GM19468 (cell line): ENCODE measurements around the gene TMEM141.
"Not testable (repeated sequence)": the region's sequence is repeated elsewhere in the genome, so short reads cannot be mapped to it uniquely, and the experiment has no call there.

Experiments
- ATAC-seq: cut with Tn5 transposase; IDR thresholded peaks from one replicate; pipeline ENCODE4 v1.9.1; 2021; ENCODE audit warnings: mild to moderate bottlenecking, moderate library complexity, moderate number of reproducible peaks; ENCODE audit not compliant: unreplicated experiment; ENCODE audit errors: extremely low read depth

TMEM141 gene

DNA sequence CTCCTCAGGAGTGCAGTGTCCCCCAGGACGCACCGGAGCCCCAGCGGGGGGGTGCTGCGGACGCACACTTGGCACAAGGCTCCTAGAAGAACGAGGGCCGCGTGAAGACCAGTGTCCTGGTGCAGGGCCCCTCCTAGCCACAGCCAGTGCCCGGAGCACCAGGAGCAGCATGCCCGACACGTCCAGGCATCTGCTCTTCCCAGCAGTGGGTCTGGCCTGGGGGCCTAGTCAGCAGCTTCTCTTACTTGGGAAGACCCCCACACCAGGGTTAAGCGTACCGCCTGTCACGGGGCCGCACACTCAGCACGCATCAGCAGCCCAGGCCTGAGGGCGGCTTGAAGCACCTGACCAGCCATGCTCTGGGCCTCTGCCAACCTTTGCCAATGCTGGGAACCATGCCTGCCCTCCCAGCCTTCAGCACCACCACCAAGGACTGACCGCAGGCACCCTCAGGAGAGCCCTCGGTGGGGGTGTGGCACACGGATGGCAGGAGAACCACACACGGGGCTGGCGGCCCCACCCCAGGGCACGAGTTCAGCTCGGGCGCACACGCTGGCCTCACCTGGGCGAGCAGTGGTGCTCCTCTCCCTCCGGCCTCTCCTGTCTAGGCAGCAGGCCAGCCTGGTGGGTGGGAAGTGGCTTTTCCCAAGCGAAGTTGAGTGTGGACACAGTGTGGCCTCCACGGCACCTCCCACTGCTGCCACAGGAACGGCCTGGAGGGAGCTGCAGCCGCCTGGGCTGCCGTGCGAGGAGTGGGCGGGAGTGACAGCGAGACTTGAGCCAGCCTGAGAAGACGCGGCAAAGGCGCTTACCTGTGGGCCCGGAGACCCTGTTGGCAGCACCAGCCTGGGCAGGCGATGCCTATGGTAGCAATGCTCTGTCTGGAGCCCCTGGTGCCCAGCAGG lies 39.1 kb downstream of the TMEM141 start:
- ATAC-seq = no peak

DNA sequence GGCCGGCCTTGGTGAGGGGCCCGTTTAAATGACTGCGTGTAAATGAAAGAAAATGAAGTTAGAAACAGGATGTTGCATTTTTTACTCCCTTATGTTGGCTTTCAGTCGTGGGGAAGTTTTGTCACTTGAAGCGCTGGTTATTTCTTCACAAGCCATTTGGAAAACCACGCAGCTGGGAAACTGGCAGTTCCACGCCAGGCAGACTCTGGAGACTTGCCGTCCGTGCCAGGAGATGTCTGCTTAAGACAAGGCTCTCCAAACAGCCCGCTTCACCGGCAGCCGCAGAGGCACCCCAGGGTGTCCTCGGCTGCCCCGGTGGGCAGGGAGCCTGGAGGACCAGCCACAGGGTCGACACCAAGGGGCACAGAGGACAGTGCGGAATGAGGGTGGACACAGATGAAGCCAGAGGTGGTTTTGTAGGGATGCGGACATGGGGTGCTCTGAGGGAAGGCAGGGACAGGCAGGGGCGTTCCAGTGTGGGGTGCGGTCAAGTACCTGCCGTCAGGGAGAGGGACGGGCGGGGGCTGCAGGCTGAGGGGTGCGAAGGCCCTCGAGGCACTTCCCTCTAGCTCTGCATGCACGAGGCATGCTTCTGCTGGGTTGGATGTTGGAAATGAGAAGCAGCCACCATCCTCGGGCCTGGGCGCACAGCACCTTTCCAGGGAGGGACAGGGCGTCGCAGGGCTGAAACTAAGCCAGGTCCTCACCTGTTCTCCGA lies 40.0 kb downstream of the TMEM141 start:
- ATAC-seq = no peak

DNA sequence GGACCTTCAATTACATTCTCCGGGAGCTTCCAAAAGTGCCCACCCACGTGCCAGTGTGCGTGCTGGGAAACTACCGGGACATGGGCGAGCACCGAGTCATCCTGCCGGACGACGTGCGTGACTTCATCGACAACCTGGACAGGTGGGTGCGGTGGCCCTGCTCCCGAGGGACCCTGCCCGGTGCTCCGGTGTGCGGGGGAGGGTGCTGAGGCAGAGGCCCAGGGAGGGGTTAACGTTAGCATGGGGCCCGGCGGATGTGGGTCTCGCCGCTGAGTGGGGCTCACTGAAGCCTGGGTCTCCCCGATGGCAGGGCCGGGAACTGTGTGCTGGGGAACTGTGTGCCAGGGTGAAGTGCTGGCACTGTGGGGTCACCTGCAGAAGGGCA lies 40.6 kb downstream of the TMEM141 start:
- no peak for ATAC-seq

DNA sequence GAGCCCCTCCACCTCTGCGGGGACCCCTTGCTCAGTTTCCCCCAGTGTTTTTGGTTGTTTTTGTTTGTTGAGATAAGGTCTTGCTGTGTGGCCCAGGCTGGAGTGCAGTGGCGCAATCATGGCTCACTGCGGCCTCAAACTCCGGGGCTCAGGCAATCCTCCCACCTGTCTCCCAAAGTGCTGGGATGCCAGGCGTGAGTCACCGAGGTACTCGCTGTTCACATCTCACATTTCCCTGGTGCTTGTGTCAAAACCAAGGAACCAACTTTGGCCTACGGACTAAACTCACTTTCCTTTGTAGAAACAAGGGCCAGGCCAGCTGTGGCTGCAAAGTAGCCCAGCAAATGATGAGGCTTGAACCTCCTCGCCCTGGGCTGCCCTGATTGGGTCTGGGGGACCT lies 41.4 kb downstream of the TMEM141 start:
- no peak for ATAC-seq

DNA sequence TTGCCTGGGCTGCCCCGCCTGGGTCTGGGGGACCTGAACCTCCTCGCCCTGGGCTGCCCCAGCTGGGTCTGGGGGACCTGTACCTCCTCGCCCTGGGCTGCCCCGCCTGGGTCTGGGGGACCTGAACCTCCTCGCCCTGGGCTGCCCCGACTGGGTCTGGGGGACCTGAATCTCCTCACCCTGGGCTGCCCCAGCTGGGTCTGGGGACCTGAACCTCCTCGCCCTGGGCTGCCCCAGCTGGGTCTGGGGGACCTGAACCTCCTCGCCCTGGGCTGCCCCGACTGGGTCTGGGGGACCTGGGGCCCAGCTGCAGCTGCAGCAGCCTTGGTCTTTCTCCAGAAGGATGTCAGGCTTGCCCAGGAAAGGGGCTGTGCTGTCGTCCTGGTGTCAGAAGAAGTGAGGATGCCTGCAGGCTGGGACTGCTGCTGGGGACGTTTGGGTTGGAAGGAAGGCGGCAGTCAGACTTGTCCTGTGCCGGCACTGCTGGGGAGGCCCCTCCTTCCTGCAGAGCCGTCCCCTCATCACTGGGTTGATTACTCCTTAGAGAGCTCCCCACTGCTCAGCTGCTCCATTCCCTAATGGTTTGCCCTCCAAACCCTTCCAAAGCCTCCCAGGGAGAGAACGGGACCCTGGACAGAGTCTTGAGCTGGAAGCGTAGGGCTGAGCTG lies 42.4 kb downstream of the TMEM141 start:
- ATAC-seq = not testable (repeated sequence)

DNA sequence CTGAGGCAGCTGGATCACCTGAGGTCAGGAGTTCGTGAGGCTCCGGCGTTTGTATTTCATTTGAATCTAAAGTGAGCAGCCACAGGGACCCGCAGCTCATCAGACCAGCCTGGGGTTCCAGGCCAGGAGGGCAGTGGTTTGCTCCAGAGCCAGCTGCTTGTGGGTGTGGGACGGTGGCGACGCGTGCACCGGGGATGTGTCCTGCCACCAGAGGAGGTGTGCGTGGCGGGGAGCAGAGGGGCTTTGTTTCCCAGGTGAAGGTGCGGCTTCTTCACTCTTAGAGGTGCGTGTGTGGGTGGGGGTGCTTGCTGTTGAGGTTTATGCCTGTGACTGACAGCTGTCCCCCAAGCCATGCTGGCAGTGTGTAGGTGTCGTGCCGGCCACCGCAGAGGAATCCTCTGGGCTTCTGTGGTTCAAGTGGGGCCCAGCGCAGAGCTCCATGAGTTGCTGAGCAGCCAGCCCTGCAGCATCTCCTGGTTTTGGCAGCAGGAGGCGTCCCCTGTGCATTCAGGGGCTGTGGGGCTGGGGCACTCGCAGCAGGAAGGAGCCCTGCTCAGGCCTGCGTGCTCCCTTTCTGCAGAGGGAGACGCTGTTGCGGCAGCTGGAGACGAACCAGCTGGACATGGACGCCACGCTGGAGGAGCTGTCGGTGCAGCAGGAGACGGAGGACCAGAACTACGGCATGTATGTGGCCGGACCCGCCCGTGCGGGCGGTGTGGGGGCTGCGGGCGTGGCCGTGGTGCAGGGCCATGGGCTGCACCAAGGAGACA lies 44.2 kb downstream of the TMEM141 start:
- no peak for ATAC-seq

DNA sequence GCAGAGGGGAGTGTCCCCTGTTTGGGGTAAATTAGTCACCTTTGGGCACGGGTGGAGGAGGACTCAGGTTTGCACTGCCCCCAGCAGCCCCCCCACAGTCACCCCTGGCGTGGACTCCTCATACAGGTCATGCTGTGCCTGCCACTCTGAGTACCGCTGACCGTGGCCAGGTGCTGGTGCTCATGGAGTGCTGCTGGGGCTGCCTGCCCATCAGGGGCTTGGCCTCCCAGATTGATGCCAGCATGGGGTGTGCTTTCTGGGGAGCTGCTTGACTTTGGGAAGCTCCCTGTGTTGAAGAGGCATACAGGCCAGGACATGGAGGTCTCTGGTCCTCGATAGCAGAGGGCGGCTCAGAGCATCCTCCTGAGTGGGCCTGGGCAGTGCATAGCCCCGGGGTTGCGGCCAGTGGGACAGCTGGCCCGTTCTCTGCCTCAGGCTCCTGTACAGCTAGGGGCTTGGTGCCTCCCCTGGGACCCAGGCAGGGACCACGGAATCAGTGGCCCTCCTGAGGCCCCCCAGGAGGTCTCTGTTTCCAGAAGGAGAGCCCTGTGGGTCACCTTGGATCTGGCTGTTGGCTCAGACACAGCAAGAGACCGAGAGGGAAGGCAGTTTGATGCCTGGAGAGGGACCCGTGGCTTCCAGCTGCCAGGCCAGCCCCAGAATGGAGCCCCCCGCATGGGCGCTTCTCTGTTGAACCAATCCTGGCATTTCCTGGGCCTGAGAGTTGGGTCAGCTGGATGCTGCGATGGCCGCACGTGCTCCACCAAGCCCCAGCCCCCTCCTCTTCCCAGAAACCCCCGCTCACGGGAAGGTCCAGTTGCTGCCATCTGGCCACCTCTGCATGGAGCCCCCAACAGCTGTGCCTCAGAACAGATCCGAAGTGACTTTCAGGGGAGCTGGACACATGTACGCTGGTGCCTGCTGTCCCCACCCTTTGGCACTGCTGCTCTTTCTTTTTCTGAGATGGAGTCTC lies 45.1 kb downstream of the TMEM141 start:
- ATAC-seq = no peak

DNA sequence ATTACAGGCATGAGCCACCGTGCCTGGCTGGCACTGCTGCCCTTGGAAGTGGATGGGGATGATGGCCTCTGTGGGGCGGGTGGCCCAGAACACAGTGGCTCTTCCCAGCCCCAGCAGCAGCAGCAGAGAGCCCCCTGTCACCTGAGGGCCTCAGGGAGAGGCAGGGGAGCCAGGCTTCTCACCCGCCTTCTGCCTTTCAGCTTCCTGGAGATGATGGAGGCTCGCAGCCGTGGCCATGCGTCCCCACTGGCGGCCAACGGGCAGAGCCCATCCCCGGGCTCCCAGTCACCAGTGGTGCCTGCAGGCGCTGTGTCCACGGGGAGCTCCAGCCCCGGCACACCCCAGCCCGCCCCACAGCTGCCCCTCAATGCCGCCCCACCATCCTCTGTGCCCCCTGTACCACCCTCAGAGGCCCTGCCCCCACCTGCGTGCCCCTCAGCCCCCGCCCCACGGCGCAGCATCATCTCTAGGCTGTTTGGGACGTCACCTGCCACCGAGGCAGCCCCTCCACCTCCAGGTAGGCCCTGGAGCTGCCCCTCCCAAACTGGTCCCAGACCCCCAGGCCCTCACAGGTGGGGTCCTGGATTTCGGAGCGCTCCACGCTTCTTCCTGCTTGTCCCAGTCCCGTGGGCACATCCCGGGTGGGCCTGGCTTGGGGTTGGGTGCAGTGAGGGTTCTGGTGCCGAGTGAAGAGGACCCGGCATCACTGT lies 46.2 kb downstream of the TMEM141 start:
- no peak for ATAC-seq

DNA sequence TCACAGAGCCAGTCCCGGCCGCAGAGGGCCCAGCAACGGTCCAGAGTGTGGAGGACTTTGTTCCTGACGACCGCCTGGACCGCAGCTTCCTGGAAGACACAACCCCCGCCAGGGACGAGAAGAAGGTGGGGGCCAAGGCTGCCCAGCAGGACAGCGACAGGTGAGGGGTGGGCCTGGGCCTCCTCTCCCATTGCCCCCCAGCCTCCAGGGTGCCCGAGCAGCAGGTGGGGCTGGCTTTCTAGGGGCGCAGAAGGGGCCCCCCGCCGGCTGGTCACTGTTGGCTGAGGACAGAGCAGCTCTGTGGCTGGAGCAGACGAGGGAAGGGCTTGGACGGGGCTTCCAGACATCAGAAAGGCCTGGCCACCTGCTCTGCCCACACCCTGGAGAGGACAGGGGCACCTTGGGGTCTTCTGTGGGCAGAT lies 46.7 kb downstream of the TMEM141 start:
- ATAC-seq = not testable (repeated sequence)

DNA sequence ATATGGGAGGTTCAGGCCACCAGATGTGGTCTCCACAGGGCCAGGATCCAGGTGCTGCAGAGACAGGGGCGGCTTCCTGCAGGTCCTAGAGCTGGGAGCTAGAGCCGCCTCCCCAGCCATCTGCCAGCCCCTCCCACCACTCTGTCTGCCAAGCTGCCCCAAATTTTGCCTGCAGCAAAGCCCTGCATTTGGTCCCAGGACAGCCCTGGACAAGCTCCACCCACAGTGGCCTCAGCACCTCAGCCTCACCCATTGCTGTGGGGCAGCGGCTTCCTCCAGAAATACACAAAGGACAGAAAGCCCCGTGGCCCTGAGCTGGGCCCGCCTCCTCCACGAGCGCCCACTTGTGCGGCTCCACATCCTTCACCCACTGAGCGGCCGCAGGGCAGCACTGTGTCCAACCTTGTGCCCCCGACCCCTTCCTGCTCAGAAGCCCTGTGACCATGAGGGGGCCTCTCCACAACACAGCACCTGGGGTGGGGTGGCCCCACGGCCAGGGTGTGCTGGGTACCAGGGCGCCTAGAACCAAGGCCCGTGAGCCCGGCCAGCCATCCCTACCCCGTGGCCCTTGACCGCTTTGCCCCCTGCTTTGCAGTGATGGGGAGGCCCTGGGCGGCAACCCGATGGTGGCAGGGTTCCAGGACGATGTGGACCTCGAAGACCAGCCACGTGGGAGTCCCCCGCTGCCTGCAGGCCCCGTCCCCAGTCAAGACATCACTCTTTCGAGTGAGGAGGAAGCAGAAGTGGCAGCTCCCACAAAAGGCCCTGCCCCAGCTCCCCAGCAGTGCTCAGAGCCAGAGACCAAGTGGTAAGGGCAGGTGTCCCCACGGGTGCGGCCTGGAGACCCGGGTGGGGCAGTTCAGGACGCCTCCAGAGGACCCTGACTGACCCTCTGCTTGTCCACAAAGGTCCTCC lies 47.4 kb downstream of the TMEM141 start:
- no peak for ATAC-seq

DNA sequence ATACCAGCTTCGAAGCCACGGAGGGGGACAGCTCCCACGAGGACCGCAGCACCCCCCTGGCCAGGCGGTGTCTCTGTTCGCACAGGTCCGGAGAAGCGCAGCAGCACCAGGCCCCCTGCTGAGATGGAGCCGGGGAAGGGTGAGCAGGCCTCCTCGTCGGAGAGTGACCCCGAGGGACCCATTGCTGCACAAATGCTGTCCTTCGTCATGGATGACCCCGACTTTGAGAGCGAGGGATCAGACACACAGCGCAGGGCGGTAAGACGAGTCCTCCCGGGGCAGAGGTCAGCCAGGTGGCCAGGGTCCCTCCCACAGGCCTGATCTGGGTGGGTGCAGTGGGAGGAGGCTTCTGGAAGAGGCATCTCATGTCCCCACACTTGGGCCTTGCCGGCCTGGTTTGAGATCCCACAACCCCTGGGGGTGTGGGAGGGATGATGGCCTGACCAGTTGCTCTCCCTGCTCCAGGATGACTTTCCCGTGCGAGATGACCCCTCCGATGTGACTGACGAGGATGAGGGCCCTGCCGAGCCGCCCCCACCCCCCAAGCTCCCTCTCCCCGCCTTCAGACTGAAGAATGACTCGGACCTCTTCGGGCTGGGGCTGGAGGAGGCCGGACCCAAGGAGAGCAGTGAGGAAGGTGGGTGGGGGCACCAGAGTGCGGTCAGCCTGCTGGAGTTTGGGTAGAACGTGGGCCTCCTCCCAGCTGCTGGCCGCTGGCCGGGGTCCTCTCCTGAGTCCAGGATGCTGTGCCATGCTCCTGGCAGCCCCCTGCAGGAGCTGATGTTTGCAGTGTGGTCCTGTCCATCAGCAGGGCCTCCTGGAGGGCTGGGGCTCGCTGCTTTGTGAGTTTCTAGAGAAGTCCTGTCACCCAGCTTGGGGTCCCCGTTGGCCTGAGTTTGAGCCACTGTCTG lies 48.3 kb downstream of the TMEM141 start:
- ATAC-seq = no peak

DNA sequence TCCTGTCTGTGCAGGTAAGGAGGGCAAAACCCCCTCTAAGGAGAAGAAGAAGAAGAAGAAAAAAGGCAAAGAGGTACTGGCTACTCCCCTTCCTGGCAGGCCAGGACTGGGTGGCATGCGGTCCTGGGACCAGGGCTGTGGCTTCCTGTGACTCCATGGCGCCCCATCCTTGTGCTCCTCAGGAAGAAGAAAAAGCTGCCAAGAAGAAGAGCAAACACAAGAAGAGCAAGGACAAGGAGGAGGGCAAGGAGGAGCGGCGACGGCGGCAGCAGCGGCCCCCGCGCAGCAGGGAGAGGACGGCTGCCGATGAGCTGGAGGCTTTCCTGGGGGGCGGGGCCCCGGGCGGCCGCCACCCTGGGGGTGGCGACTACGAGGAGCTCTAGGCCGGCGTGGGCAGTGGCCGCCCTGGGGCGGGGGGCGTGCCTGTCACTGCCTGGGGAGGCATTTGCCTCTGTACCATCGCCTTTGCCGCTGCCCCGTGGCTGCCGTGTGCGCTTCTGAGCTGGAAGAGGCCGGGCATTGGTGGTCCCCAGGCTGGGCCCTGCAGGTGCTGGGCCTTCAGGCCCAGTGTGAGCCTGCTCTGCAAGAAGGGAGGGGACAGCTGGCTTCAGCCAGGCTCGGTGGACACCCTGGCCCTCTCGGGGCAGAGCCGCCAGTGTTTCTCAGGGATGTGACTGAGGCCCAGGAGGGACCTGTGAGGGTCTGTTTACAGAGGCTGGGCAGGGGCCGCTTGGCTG lies 49.2 kb downstream of the TMEM141 start:
- no peak for ATAC-seq

DNA sequence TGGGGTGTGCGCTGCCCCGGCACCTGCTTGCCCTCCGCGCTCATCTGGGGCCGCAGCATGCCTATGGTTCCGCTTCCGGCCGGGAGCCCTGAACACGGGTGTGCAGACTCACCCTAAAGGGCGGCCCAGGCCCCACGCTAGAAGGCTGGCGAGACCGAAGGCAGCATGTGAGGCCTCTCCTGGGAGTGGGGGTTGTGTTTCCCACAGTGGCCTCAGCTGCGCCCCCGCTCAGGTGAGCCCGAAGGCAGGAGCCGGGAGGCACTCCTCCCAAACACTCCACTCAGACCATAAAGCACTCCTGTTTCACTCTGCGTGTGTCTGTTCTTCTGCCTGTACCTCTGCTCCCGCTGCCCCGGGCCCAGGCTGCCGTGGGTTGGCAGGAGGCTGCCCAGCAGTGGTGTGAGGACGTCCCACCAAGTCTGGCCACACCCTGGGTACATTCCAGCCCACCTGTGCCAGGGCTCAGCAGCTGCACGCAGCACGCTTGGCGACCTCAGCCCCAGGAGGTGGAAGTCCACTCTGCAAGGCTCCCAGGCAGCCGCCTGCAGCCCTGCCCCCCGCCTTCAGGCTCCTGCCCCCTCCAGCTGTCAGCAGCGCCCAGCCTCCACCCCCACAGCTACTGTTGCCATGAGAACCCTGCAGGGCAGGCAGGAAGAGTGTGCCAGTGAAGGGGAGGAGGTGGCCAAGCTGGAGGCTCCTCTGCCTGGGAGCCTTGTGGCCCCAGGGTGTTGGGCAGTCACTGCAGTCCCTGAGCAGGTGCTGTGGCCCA lies 49.9 kb downstream of the TMEM141 start:
- no peak for ATAC-seq

DNA sequence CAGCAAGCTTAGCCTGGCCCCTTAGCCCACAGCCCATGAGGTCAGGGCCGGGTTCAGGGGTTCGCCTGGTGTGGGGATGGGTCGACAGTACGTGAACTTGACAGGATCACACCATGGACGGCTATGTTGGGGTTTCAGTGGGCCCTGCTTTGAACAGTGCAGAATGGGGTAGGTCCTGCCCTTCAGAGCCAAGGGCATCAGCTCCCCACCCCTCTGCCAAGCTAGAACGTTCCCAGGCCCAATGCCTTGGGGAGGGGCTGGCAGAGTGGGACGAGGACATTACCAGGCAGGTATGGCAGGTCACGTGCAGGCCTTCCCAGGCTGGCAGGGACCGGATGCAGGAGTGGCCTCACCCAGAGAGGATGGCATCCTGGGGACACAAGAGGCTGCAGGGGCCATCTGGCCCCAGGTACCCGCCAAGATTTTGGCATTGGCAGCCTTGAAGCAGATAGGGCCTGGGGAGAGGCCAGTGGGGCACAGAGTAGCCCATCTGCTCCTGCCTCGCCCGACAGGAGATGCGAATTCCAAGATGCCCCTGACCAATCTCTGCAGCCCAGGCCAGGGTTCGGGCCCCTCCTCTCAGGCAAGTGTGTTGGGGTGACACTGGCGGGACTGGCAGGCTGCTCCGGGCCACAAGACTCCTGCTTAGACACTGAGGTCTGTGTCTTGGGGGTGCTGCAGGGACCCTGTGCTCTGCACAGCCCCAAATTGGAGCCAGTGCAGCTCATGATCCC lies 50.7 kb downstream of the TMEM141 start:
- ATAC-seq = not testable (repeated sequence)
